Heart left ventricle (tissue), 16 donors: ENCODE measurements around the gene ITGB6. TPM values are rescaled to one million over a fixed set of nuclear protein-coding genes. Genes with fewer than 3 reads are reported as not detected.

Experiments used
- ATAC-seq, 4 donors: fragments of 200-7000 bp; cut with Tn5 transposase; one replicate each; pipeline ENCODE4 v1.9.1; 2020 to 2022; ENCODE audit warnings: moderate library complexity in 4 of 4, mild to moderate bottlenecking in 3 of 4, moderate number of reproducible peaks in 1 of 4
- DNase-seq, 5 donors: peaks; one replicate each; pipeline ENCODE4 v3.0.0-alpha.2; 2020
- H3K27ac ChIP-seq, 12 donors: fragments of 200-600 bp; sonication (generic) in 4 of 12; one replicate each; pipeline versions ENCODE4 v1.5.0 to v1.8.0; 2016 to 2022; ENCODE audit warnings: mild to moderate bottlenecking in 2 of 12
- H3K27me3 ChIP-seq, 9 donors: fragments of 200-600 bp; sonication (generic) in 2 of 9; one replicate each; pipeline versions ENCODE4 v1.5.1 to v1.8.0; 2016 to 2022; ENCODE audit warnings: mild to moderate bottlenecking in 3 of 9
- H3K36me3 ChIP-seq, 9 donors: fragments of 200-600 bp; sonication (generic) in 2 of 9; one replicate each; pipeline versions ENCODE4 v1.5.0 to v1.8.0; 2018 to 2022; ENCODE audit warnings: mild to moderate bottlenecking in 2 of 9
- H3K4me1 ChIP-seq, 12 donors: fragments of 200-600 bp; sonication (generic) in 4 of 12; one replicate each; pipeline versions ENCODE4 v1.5.0 to v1.8.0; 2016 to 2022; ENCODE audit warnings: mild to moderate bottlenecking in 3 of 12
- H3K4me3 ChIP-seq, 12 donors: fragments of 200-600 bp; sonication (generic) in 4 of 12; one replicate each; pipeline versions ENCODE4 v1.5.0 to v1.8.0; 2017 to 2022; ENCODE audit warnings: mild to moderate bottlenecking in 9 of 12, moderate library complexity in 4 of 12
- H3K9me3 ChIP-seq, 12 donors: fragments of 200-600 bp; sonication (generic) in 4 of 12; one replicate each; pipeline versions ENCODE4 v1.5.0 to v1.8.0; 2016 to 2022; ENCODE audit warnings: mild to moderate bottlenecking in 1 of 12
- CTCF ChIP-seq, 12 donors: fragments of 200-600 bp; sonication (generic) in 4 of 12; IDR thresholded peaks; one replicate each; pipeline versions ENCODE4 v1.5.0 to v1.8.0; 2018 to 2022; ENCODE audit warnings: antibody characterized with exemption in 12 of 12, mild to moderate bottlenecking in 5 of 12
- POLR2A ChIP-seq, 2 donors: fragments of 450-650 bp; IDR thresholded peaks; one replicate each; pipeline ENCODE4 v1.6.1; 2017; ENCODE audit warnings: antibody characterized with exemption in 2 of 2, mild to moderate bottlenecking in 2 of 2, moderate library complexity in 2 of 2
- WGBS, 4 donors: extraction: QIAGEN DNeasy Blood & Tissue Kit in 2 of 4; methylation state at CpG; one replicate each; pipeline versions ENCODE4 v1.1.5 to v1.1.7; 2013 to 2018; 5-methylcytosine and 5-hydroxymethylcytosine counted together
- intact Hi-C, 10 donors: fragments of 100-400 bp; cut with DNase I; formaldehyde crosslinking; loops; one replicate each; pipeline versions ENCODE4 v1.11.1 to v1.14.2; 2022
- polyA plus RNA-seq, 2 donors: library from polyadenylated mRNA; stranded (reverse); fragments of 200-250 nt; gene quantifications; one replicate each; pipeline ENCODE4 v1.2.3, GENCODE V29; 2013
- total RNA-seq, 9 donors: library from RNA; depleted of rRNA in 2 of 9; stranded (reverse); fragments of >200 nt in 2 of 9; fragmentation: NEBNext Ultra II Directional in 3 of 9; extraction: Animal tissue kit (Norgen Biotek cat#: 25700) in 3 of 9; gene quantifications; one replicate each; pipeline versions ENCODE4 v1.1.0 to v1.2.4, GENCODE V29; 2016 to 2023
- donor health status: ischemic (EF 13 %, LVEDD 7.1; RV severe dilation, severe dysfunction).
- donor health status: healthy with polysubstance abuse.
- donor health status: DM: no; HTN: yes; CAD: no.
- donor health status: DM: no; HTN: no; CAD: no.
- donor health status: ischemic (EF 25% LVEDD 6.9; RV normal size, moderate dysfunction).
- donor health status: ischemic (EF 25% LVEDD 5.7; RV mildly dilated, moderate dysfunction).
- donor health status: healthy.
- donor health status: DM: yes; HTN: yes; CAD: no.
- donor health status: ischemic (EF 35%, LVEDD 5.7; RV mildly dilated, moderate dysfunction).
- donor health status: nonischemic (EF 11% LVEDD 7.7; RV severe dilation, severe dysfunction).
- donor health status: DM: yes; HTN: yes; CAD: no.
- donor health status: PGD.
- donor health status: ischemic (EF 29% LVEDD 5.4; RV normal size, mild dysfunction).
- donor health status: nonischemic (EF 23%, LVEDD 6.1; RV moderate dilation, normal function).

ITGB6 gene
- total and polyA plus RNA-seq, 11 donors: 0.27 to 4.2 (median 0.75) TPM

- intact Hi-C loops: loop anchor here (1.0 to 10.0 kb wide), 11 partner anchors 135 to 955 kb away; no protein-coding TSS in a partner anchor
- no peaks in the 10 kb centered on the region for H3K36me3 ChIP-seq
- H3K27ac ChIP-seq: no peak overlapping the region
- DNase-seq (peak; percentile 55 to 71 (median 62)), ATAC-seq (peak; percentile 73 to 94 (median 86))
- no peaks in the 10 kb centered on the region for H3K9me3 ChIP-seq
- no peaks in the 10 kb centered on the region for H3K4me1 ChIP-seq
- no peak overlapping the region for H3K4me3 ChIP-seq
- 38 to 43% (median 41%) methylated on average over 8 of the region's 8 CpGs for WGBS, 4 donors
- H3K27me3 ChIP-seq: no peaks in the 10 kb centered on the region
- TF ChIP-seq POLR2A (IDR thresholded peaks at IDR 0.05) (no peak), CTCF (IDR thresholded peaks at IDR 0.05) (peak; percentile 54 to 90 (median 80))
Observed at GRCh38 chr2:160109939-160110673, 90.0 kb downstream of the ITGB6 start.

GRCh38 chr2:160109243-160109642 is 90.8 kb downstream of the ITGB6 start:
- no peak for TF ChIP-seq POLR2A (IDR thresholded peaks at IDR 0.05)
- no peak for TF ChIP-seq CTCF (IDR thresholded peaks at IDR 0.05)
- WGBS, 4 donors: 82 to 90% (median 88%) methylated on average over 3 of the region's 3 CpGs
- intact Hi-C loops: loop anchor here in 6 of 10 donors (5.0 to 10.0 kb wide), 5 partner anchors 146 to 956 kb away; no protein-coding TSS in a partner anchor
- Histone ChIP-seq H3K4me1 (no peaks in the 10 kb centered on the region), H3K36me3 (no peaks in the 10 kb centered on the region), H3K9me3 (no peaks in the 10 kb centered on the region), H3K27me3 (no peaks in the 10 kb centered on the region), H3K27ac (no peak overlapping the region), H3K4me3 (no peak overlapping the region)
- DNase-seq (no peak), ATAC-seq (no peak)

- Histone ChIP-seq H3K27ac (no peak overlapping the region), H3K4me1 (no peaks in the 10 kb centered on the region), H3K27me3 (no peaks in the 10 kb centered on the region), H3K36me3 (no peaks in the 10 kb centered on the region), H3K4me3 (no peak overlapping the region), H3K9me3 (no peaks in the 10 kb centered on the region)
- TF ChIP-seq CTCF (IDR thresholded peaks at IDR 0.05) (no peak), POLR2A (IDR thresholded peaks at IDR 0.05) (no peak)
- 44 to 83% (median 69%) methylated on average over 2 of the region's 2 CpGs for WGBS, 4 donors
- ATAC-seq (no peak), DNase-seq (no peak)
- intact Hi-C loops: loop anchor here in 6 of 10 donors (5.0 to 10.0 kb wide), 5 partner anchors 146 to 956 kb away; no protein-coding TSS in a partner anchor
Observed at GRCh38 chr2:160108646-160109045, 91.4 kb downstream of the ITGB6 start.

GRCh38 chr2:160105366-160105765 is 94.7 kb downstream of the ITGB6 start:
- no peak for ATAC-seq
- no peak for TF ChIP-seq CTCF (IDR thresholded peaks at IDR 0.05)
- no peak for TF ChIP-seq POLR2A (IDR thresholded peaks at IDR 0.05)
- no peaks in the 10 kb centered on the region for H3K9me3 ChIP-seq
- no peak overlapping the region for H3K27ac ChIP-seq
- H3K4me1 ChIP-seq: no peaks in the 10 kb centered on the region
- H3K4me3 ChIP-seq: no peak overlapping the region
- no peaks in the 10 kb centered on the region for H3K27me3 ChIP-seq
- DNase-seq: no peak
- intact Hi-C loops: loop anchor here in 6 of 10 donors (5.0 to 10.0 kb wide), 5 partner anchors 149 to 959 kb away; no protein-coding TSS in a partner anchor
- no peaks in the 10 kb centered on the region for H3K36me3 ChIP-seq
- 92 to 97% (median 95%) methylated on average over 1 of the region's 1 CpG for WGBS, 4 donors
